ACHN (cell line): ENCODE measurements around the gene ADSL.
A peak's percentile ranks its signal among the peaks of the same experiment; 100 is the strongest.

Experiments used
- DNase-seq: peaks from one replicate; pipeline ENCODE4 v3.0.0-alpha.2; 2015
- in situ Hi-C: cut with HindIII; loops from 2 replicates; pipeline ENCODE4 v1.10.0; 2017; ENCODE audit warnings: low sequenced_read_pairs, low pct_ligation_motif_present, low pct_unique_long_range_greater_than_20kb

The ADSL gene

GRCh38 chr22:40409613-40410113 lies 63.4 kb downstream of the ADSL start:
- DNase-seq, result no peak
- in situ Hi-C loops, result no loop called here

DNA sequence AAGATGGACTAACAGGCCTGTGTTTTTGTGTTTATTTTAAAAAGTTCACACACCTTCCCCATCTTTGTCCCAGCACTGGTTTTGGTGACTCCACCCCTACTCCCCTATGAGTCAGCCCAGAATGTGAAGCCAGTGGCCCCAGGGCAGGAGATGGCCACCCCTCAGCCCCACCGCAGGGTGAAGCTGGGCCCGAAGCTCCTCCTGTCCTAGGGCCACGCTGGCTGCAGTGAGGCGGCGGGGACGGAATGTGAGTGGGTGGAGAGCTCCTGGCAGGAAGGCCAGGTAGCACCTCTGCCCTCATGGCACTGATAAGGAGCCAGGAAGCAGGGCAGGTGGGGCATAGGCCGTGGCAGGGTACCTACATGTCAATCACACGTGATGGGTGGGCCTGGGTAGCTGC lies 64.0 kb downstream of the ADSL start:
- in situ Hi-C loops, result no loop called here
- no peak for DNase-seq

DNA sequence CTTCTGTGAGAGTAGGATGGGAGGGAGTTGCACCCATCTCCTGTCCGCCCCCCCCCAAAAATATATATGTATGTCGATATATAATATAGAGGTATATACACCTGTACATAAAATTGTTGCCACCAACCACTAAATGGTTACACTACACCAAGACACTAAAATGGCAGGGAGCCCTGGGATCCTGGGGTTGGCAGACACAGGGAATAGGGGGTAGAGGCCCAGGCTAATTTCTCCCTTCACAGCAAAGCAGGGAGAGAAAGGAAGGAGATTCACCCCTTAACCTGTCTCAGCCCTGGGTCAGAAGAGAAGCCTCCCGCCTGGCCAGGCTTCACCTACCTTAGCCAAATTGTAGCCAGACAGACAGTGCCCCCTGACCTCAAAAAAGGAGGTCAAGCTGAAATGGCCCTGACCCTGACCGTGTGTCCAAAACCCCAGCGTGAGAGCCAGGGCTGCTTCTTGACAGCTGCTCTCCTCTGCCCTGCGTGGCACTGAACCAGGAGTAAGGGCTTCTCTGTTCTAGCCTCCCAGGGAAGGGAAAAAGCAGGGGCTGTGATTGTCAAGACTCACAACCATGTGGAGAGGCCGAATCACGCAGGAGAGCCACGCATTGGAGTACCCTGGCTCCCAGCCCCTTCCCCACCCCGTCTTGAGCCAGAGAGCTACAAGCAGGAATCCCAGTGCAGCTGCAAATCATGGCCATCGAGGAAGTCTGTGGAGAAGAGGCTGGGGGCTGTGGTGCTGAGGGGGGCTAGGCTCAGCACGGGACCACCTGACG lies 64.6 kb downstream of the ADSL start:
- no peak for DNase-seq
- in situ Hi-C loops, result no loop called here

- in situ Hi-C loops, result no loop called here
- DNase-seq, result no peak
These were observed 65.2 kb downstream of the ADSL start for GRCh38 chr22:40411506-40411861.

DNA sequence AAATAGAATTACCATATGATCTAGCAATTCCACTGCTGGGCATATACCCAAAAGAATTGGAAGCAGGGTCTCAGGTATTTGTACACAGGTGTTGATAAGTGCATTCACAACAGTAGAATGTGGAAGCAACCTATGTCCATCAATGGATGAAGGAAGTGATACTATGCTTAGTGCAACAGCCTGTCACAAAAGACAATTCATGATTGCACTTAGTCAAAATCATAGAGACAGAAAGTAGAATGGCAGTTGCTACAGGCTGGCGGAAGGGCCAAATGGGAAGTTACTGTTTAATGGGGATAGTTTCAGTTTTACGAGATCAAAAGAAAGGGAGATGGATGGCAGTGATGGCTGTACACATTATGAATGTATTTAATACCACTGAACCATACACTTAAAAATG lies 66.1 kb downstream of the ADSL start:
- no peak for DNase-seq
- in situ Hi-C loops, result no loop called here

GRCh38 chr22:40413873-40414272 lies 67.6 kb downstream of the ADSL start:
- DNase-seq, result no peak
- in situ Hi-C loops, result no loop called here

GRCh38 chr22:40414311-40414710 lies 68.0 kb downstream of the ADSL start:
- in situ Hi-C loops, result no loop called here
- DNase-seq, result peak; percentile 71

DNA sequence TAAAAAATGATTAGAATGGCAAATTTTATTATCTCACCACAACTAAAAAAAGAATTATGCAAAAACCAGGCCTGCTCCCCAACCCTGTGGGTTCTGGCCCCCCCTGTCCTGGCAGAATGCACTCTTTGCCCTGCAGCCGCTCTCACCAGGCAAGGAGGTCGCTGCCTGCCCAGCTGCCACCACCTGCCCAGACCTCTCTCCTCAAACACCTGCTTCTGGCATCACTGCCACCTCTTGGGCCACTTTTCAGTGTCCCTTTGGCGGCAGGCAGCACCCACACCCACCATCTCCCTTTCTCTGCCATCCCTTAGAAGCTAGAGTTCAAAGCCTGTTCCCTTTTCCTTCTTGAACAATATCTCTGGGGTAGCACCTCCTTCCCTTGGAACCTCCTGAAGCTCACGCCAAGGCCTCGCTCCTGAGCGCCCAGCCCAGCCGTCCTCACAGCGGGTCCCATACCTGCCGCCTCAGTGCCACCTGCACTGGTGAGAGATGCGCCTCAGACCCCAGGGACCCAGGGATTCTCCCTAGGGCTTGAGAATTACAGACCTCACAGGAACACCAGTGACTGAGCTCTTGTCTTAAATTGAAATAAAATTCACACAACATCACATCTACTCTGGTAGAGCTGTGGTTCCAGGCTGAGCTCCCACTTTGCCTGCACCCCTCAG lies 68.7 kb downstream of the ADSL start:
- in situ Hi-C loops, result no loop called here
- no peak for DNase-seq

GRCh38 chr22:40415531-40416266 lies 69.4 kb downstream of the ADSL start:
- in situ Hi-C loops, result no loop called here
- no peak for DNase-seq

- in situ Hi-C loops, result no loop called here
- no peak for DNase-seq
These were observed 69.9 kb downstream of the ADSL start for GRCh38 chr22:40416267-40416570.

DNA sequence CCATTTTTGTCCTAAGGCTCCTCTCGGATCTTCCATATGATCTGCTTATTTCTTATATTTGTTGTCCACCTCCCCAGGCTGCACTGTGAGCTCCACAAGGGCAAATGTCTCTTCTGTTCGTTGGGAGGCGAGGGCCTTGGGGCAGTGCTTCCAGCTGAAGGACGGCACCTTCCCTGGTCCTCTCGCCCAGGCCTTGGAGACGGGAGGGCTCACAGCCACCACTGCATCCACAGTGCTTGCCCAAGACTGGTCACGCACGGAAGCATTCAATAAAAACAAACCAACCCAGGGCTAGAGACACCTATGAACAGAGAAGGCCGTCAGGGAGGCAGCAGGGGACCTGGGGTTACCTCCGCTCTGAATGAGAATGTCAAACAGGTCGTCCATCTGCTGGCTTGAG lies 70.3 kb downstream of the ADSL start:
- in situ Hi-C loops, result no loop called here

DNA sequence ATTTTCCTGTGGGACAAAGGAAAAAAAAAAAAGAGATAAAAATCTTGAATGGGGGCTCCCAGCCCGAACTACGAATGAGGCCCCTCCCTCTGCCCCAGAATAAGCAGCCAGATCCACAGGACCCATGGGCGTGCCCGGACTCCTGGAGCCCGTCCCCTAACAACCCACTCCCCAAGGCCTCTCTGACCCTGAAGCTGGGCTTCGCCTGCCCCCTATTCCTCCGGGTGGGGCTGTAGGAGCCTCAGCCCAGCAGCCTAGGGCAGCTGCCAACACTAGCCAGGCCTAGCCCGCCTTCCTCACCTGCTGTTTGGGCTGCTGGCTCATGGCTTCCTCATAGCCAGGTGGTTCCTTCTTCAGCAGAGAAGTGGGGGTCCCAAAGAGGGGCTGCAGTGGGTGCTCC lies 70.7 kb downstream of the ADSL start:
- no peak for DNase-seq
- in situ Hi-C loops, result no loop called here

More for the DNA sequence above, 70.3 kb downstream of the ADSL start:
- no peak for DNase-seq

- DNase-seq, result no peak
These were observed 71.6 kb downstream of the ADSL start for GRCh38 chr22:40417881-40418280.

DNA sequence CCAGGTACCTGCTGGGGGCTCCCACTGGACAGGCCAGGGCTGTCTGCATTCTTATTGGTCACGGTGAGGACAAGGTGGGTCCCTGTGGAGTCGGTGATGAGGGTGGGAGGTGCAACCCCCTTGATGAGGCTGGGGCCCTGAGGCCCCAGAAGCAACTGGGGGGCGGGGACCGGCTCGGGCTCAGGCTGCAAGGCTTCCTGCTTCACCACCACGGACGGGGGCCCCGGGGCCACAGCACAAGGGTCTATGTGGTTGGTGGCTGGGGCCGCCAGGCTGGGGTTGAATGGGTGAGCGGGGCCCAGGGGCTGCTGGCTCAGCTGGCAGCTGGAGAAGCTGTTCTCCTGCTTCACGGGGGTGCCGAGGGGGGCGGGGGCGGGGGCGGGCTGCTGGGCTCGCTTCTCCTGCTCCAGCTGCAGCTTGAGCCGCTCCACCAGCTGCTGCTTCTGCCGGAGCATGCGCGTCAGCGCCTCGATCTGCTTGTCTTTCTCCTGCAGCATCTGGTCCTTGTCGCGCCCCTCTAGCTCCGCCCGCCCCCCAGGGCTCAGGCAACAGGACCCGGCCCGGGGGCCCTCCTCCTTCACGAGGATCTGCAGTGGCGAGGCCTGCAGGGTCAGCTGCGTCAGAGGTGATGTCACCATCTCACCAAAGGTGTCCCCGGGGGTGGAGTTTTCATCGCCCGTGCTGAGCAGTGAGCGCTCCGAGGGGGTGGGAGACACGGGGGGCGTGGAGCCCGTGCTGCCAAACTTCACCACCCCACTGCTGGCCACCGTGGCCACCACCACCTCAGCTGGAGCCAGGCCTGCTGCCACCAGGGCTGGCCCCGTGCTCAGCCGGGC lies 72.3 kb downstream of the ADSL start:
- in situ Hi-C loops, result no loop called here
- DNase-seq, result no peak

More at GRCh38 chr22:40417881-40418280, 71.6 kb downstream of the ADSL start:
- in situ Hi-C loops, result no loop called here

GRCh38 chr22:40419718-40420117 lies 73.4 kb downstream of the ADSL start:
- in situ Hi-C loops, result no loop called here
- no peak for DNase-seq

GRCh38 chr22:40420341-40421081 lies 74.2 kb downstream of the ADSL start:
- in situ Hi-C loops, result no loop called here
- DNase-seq, result no peak

DNA sequence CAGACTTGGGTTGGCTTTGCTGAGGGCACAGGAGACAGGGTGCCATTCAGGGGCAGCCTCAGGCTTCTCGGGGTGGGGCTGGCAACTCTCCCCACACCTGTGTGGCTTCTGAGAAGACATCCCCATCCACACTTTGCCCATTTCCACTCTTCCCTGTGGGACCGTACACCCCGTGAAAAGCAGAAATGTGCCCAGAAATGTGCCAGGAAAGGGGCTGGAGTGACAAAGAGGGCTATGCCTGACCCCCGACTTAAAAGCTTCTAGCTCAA lies 74.7 kb downstream of the ADSL start:
- in situ Hi-C loops, result no loop called here
- no peak for DNase-seq

DNA sequence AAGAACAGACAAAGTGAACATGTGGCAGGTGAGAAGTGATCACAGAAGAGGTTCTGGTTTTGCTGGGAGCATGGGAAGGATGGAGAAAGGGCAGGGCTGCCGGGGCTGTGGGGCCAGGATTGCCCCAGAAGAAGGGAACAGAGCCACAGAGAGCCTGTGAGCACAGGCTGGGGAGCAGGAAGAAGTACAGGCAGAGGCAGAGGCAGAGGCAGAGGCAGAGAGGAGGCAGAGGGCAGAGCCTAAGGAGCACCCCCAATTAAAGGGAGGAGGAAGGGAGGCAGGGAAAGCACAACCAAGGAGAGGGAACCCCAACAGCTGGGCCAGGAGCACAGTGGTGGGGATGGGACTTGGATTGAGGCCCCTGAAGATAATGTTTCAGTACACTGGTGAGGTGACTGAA lies 75.6 kb downstream of the ADSL start:
- DNase-seq, result no peak
- in situ Hi-C loops, result no loop called here
